ENCODE measurements around the gene ANO7.

Gene ANO7

DNA sequence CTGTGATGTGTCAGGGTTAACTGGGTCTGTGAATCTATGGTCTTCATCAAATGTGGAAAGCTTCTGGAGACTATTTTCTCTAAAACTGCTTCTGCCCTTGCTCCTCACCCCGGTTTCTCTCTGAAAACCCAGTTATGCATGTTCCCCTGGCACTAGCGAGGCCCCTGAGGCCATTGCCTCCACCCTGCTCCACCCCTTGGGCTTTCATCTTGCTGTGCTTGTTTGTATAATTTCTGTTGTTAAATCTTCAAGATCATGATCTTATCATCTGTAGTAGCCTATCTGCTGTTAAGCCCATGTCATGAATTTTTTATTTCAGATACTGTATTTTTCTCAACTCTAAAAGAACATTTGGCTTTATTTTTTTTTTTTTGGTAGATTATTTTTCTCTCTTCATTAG lies 14.9 kb upstream of the ANO7 start:
- H3K4me3 ChIP-seq, result no peak overlapping the region
- H3K27me3 ChIP-seq (ENCODE audit: low read depth), result no peaks in the 10 kb centered on the region
- DNase-seq (ENCODE audit: low spot score in 2 of 2), result no peak
- in situ Hi-C loops (cut with MboI; ENCODE audit: low sequenced_read_pairs), result no loop called here
- no peaks in the 10 kb centered on the region for H3K9me3 ChIP-seq
- no peaks in the 10 kb centered on the region for H3K4me1 ChIP-seq
- peaks cover 20% of the 10 kb centered on the region for H3K36me3 ChIP-seq (replicated peaks)

DNA sequence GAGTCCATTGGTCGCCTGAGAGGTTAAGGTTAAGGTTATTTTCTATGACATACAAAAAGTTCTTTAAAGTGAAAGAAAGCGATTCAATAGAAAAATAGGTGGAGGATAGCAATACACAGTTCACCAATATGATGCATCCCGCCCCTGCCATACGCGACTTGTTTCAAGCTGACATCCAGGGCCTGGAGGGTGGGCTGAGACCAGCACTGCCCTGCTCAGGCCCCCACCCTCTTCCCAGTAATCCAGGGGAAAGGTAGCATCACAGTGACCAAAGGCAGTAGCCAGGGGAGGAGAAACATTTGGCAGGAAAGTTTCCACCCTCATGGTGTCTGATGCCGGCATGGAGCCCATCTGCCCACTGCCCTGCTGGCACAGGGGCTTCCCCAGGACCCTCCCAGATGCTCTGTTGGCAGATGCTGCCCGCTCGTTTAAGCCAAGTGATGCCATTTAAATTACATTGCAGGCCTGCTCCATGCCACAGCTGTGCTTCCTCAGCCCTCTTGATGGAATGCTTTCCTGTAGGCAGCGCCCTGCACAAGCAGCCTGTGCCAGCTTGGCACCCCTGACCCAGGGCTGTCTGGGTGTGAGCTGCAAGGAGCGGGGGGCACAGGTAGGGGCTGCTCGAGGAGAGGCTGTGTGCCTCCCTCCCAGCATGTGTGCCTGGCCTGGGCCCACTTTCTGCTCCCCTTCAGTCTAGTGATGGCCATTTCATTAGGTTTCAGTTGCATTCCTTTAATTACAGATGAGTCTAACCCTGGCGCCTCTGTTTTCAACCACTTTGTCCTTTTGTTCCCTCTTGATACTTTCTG lies 10.7 kb upstream of the ANO7 start:
- H3K4me1 ChIP-seq, result no peaks in the 10 kb centered on the region
- no peak for DNase-seq (ENCODE audit: low spot score in 2 of 2)
- peaks cover 6% of the 10 kb centered on the region for H3K36me3 ChIP-seq (replicated peaks)
- no peaks in the 10 kb centered on the region for H3K27me3 ChIP-seq (ENCODE audit: low read depth)
- H3K4me3 ChIP-seq, result no peak overlapping the region
- H3K9me3 ChIP-seq, result no peaks in the 10 kb centered on the region
- in situ Hi-C loops (cut with MboI; ENCODE audit: low sequenced_read_pairs), result no loop called here

DNA sequence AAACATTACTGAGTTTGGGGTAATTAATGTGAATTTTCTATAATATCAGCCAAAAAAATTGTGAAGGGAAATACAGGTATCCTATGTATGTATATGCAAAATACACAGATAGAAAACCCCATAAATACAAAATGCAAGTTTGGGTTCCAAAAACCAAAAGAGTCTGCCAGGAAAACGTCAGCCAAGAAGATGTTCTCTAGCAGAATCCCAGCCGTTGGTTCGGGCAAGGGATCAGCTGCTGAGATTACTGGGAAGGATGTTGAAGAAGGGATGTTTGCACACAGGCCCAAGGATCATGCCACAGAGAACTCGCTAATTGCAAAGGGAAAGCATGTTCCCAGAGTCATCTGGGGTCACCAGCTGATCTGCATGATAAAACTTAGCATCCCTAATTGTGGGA lies 9.5 kb upstream of the ANO7 start:
- no peak for DNase-seq (ENCODE audit: low spot score in 2 of 2)
- Histone ChIP-seq H3K4me3 (no peak overlapping the region), H3K36me3 (replicated peaks) (peaks cover 6% of the 10 kb centered on the region), H3K4me1 (no peaks in the 10 kb centered on the region), H3K27me3 (ENCODE audit: low read depth) (no peaks in the 10 kb centered on the region), H3K9me3 (no peaks in the 10 kb centered on the region)
- in situ Hi-C loops (cut with MboI; ENCODE audit: low sequenced_read_pairs), result no loop called here

DNA sequence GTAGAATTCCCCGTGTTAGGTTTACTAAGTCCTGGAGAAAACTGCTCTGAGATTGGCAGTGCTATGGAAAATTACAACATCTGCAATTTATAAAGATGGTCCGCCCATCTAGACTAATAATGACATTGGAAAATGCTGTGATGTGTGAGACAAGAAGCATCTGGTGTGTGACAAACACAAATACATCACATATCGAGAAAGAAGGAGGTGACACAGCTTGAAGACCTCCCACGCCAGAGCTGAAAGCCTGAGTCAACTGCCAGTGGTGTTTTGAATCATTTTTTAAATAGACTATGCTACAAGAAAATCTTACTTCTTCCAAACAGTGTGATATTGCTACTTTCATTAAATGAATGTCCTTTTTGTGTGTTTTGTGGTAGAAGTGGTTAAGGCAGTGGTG lies 8.6 kb upstream of the ANO7 start:
- Histone ChIP-seq H3K27me3 (ENCODE audit: low read depth) (no peaks in the 10 kb centered on the region), H3K4me1 (no peaks in the 10 kb centered on the region), H3K36me3 (replicated peaks) (peaks cover 6% of the 10 kb centered on the region), H3K4me3 (no peak overlapping the region), H3K9me3 (no peaks in the 10 kb centered on the region)
- in situ Hi-C loops (cut with MboI; ENCODE audit: low sequenced_read_pairs), result no loop called here
- DNase-seq (ENCODE audit: low spot score in 2 of 2), result no peak

DNA sequence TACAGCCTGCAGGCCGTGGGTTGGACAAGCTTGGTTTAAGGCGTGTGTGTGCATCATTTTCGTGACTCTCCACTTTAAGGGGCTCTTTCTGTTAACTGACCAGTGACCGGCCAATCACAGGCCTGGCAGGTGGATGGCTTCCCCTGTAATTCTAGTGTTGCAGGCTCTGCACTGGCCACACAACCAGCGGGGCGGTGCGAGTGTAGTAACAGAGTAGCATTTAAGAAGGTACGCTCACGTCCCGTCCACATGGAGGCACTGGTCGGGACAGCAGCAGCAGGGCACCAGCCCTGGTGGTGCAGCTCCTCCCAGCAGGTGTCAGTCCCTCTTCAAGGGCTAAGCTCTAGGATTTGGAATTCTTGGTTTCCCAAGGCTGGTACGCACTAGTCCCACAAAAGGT lies 8.0 kb upstream of the ANO7 start:
- Histone ChIP-seq H3K36me3 (replicated peaks) (peaks cover 2% of the 10 kb centered on the region), H3K4me3 (no peak overlapping the region), H3K4me1 (no peaks in the 10 kb centered on the region), H3K27me3 (ENCODE audit: low read depth) (no peaks in the 10 kb centered on the region), H3K9me3 (no peaks in the 10 kb centered on the region)
- in situ Hi-C loops (cut with MboI; ENCODE audit: low sequenced_read_pairs), result no loop called here
- DNase-seq (ENCODE audit: low spot score in 2 of 2), result no peak

DNA sequence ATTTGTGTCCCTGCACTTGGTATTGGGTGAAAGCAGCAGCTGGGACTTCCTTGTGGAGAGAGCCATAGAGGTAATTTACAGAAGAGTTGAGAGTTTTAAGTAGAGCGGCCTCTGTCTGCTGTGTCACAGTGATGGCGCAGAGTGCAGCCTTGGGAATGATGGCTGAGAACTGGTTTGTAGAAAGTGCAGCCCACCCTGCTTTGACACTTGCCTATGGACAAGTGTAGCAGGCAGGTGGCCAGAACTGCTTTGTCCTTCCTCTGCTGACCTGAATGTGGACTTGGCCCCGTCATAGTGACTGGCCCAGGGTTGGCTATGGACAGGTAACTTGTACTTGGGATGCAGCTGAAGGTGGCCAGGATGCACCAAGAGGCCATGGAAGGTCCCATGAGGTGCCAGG lies 6.4 kb upstream of the ANO7 start:
- no peaks in the 10 kb centered on the region for H3K27me3 ChIP-seq (ENCODE audit: low read depth)
- peaks cover 2% of the 10 kb centered on the region; the same call in 1 of the 2 replicates for H3K36me3 ChIP-seq (replicated peaks)
- DNase-seq (ENCODE audit: low spot score in 2 of 2), result no peak
- in situ Hi-C loops (cut with MboI; ENCODE audit: low sequenced_read_pairs), result no loop called here
- H3K9me3 ChIP-seq, result no peaks in the 10 kb centered on the region
- H3K4me1 ChIP-seq, result no peaks in the 10 kb centered on the region
- no peak overlapping the region for H3K4me3 ChIP-seq

DNA sequence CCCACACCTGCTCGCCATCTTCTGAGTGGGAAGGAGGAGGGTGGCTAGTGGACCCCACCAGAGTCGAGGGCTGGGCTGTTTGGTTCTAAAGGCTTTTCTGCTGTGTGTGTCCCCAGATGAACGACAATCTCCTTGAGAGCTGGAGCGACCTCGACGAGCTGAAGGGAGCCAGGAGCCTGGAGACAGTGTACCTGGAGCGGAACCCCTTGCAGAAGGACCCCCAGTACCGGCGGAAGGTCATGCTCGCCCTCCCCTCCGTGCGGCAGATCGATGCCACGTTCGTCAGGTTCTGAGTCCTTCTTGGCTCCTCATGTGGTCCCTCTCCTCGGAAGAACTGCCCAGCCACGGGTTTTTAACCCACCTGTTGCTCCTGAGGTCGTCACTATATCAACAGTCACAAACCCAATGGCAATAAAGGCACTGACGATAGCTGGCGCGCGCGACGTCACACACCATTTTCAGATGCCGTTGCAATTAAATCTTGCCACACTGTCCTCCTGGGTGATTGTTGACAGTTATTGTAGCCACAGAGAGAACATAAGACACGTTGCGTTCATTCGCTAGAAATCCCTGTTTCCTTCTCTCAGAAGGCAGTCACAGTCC lies 5.8 kb upstream of the ANO7 start:
- in situ Hi-C loops (cut with MboI; ENCODE audit: low sequenced_read_pairs), result no loop called here
- Histone ChIP-seq H3K4me1 (no peaks in the 10 kb centered on the region), H3K9me3 (no peaks in the 10 kb centered on the region), H3K4me3 (no peak overlapping the region), H3K36me3 (replicated peaks) (peaks cover 2% of the 10 kb centered on the region; the same call in 1 of the 2 replicates), H3K27me3 (ENCODE audit: low read depth) (no peaks in the 10 kb centered on the region)
- no peak for DNase-seq (ENCODE audit: low spot score in 2 of 2)

DNA sequence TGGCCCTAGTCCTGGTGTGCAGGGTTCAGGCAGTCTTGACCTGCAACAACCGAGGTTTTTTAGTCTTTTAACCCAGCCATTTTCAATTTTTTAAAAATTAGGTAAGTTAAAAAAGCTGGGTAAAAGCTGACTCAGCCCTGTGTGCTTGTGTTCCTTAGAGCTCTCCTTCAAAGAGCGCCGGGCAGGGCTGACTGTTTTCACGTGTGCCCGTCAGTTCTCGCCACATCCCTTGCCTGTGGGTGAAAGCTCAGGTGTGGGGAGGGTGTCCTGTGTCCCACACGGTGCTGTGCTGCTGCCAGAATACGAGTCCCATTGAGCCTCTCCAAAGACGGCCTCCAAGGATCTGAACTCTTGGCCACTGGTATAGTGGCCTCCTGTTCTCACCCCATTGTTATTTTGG lies 5.3 kb upstream of the ANO7 start:
- peaks cover 2% of the 10 kb centered on the region; the same call in 1 of the 2 replicates for H3K36me3 ChIP-seq (replicated peaks)
- no peak overlapping the region for H3K4me3 ChIP-seq
- H3K9me3 ChIP-seq, result no peaks in the 10 kb centered on the region
- no peaks in the 10 kb centered on the region for H3K4me1 ChIP-seq
- no peaks in the 10 kb centered on the region for H3K27me3 ChIP-seq (ENCODE audit: low read depth)
- no peak for DNase-seq (ENCODE audit: low spot score in 2 of 2)
- in situ Hi-C loops (cut with MboI; ENCODE audit: low sequenced_read_pairs), result no loop called here

DNA sequence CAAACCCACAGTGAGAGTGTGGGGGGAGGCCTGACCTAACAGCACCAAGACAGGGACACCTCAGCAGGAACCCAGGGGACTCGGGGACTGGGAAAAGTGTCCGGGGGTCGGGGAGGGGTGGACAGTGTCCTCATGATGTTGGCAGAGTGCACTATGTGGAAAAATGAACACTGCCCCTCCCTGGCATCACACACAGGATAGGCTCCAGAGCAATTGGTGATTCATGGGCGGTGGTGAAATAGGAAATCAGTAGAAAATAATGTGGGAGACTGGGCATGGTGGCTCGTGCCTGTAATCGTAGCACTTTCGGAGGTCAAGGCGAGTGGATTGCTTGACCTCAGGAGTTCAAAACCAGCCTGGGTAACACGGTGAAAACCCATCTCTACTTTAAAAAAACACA lies 3.6 kb upstream of the ANO7 start:
- no peak for DNase-seq (ENCODE audit: low spot score in 2 of 2)
- Histone ChIP-seq H3K4me3 (no peak overlapping the region), H3K9me3 (no peaks in the 10 kb centered on the region), H3K27me3 (ENCODE audit: low read depth) (no peaks in the 10 kb centered on the region), H3K4me1 (no peaks in the 10 kb centered on the region), H3K36me3 (replicated peaks) (no peaks in the 10 kb centered on the region; the same call in 1 of the 2 replicates)
- in situ Hi-C loops (cut with MboI; ENCODE audit: low sequenced_read_pairs), result no loop called here

DNA sequence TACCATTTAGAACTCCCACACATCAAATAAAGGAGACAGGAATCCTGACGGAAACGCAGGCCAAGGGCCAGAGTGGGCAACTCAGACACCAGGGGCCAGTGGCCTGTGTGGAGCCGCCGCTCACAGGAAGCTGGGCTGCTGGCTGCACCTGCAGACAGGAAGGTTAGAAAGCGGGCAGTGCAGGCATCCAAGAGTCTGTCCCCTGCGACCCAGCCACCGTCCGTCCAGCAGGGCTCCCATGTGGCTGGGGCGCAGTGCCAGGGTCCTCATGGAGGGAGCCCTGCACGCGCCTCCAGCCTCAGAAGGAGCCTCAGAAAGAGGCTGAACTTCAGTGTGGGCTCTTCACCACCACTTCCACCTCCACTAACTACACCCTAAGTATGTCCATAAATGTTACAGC lies 2.5 kb upstream of the ANO7 start:
- Histone ChIP-seq H3K4me1 (no peaks in the 10 kb centered on the region), H3K4me3 (no peak overlapping the region), H3K9me3 (no peaks in the 10 kb centered on the region), H3K36me3 (replicated peaks) (no peaks in the 10 kb centered on the region; the same call in 1 of the 2 replicates), H3K27me3 (ENCODE audit: low read depth) (no peaks in the 10 kb centered on the region)
- DNase-seq (ENCODE audit: low spot score in 2 of 2), result no peak
- in situ Hi-C loops (cut with MboI; ENCODE audit: low sequenced_read_pairs), result no loop called here

DNA sequence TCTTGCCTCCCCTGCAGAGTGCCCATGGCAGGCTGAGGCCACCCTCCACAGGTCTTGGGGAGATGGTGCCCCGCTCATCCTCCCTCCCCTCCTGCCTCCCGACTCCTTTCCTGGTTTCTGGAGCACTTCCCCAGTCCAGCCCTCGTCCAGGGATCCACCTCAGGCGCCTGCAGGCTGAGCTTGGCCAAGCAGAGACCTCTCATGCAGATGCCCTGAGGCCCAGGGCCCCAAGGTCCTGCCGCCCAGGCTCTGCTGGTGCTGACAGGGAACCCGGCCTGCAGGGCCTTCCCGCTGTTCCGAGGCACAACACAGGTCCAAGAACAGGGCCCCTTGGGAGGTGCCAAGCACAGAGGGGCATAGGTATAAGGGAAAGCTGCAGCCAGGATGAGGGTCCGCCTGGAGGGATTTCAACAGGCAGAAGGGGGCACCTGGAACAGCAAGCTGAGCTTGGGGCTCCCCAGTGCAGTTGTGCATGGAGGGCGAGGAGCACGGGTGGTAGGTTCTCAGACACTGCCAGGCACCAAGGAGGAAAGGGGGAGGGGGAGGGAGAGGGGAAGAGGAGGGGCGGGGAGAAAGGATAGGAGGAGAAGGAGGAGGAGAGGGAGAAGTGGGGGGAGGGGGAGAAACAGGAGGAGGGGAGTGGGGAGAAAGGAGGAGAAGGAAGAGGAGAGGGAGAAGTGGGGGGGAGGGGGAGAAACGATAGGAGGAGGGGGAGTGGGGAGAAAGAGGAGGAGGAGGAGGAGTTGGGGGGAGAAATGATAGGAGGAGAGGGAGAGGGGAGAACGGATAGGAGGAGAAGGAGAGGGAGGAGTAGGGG lies 1.2 kb upstream of the ANO7 start:
- no peaks in the 10 kb centered on the region for H3K9me3 ChIP-seq
- H3K4me1 ChIP-seq, result no peaks in the 10 kb centered on the region
- H3K4me3 ChIP-seq, result no peak overlapping the region
- H3K36me3 ChIP-seq (replicated peaks), result no peaks in the 10 kb centered on the region; the same call in 1 of the 2 replicates
- no peak for DNase-seq (ENCODE audit: low spot score in 2 of 2)
- no peaks in the 10 kb centered on the region for H3K27me3 ChIP-seq (ENCODE audit: low read depth)
- in situ Hi-C loops (cut with MboI; ENCODE audit: low sequenced_read_pairs), result no loop called here

DNA sequence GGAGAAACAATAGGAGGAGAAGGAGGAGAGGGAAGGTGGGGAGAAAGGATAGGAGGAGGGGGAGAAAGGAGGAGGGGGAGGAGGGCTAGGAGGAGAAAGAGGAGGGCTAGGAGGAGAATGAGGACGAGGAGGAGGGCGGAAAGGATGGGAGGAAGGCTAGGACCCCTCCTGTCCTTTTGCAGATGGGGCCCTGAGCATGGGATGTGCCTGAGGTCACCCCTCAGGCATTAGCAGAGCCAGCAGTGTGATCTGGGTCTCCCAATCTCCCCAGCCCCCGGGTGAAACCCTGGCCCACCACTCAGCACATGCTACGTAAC lies 601 bp upstream of the ANO7 start:
- no peaks in the 10 kb centered on the region for H3K4me1 ChIP-seq

DNA sequence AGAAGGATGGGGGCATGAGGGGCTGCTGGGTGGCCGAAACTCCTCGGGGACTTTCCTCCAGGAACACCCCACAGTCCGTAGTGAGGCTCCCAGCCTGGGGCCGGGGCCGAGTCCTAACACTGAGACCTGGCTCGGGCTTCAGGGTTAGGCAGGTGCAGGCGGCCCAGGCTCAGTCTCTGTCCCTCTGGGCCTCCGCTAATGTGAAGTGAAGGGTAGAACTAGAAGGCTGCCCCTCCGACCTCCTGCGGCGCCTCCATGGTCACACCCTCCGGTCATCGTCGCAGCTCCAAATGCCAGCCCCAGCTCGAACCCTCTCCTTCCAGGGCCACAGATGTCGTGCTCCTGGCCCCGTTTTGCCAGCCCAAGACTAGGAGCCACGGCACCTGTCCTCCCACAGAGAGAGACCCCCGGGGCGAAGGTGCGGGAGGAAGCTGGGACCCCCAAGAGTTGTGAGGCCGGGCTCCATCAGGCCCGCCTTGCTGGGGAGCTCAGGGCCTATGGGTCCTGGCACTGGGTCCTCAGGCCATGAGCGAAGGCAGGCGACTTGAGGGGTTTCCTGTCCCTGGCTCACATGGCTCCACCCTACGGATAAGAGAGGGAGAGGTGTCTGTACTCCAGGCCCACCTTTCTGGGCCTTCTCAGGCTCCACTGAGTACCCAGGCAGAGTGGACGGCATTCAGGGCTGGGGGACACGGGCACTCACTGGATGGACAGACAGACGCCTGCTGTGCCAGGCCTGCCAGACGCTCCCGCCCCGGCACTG lies 797 bp downstream of the ANO7 start:
- H3K27me3 ChIP-seq (ENCODE audit: low read depth), result no peaks in the 10 kb centered on the region
- no peak for DNase-seq (ENCODE audit: low spot score in 2 of 2)
- H3K4me1 ChIP-seq, result no peaks in the 10 kb centered on the region
- in situ Hi-C loops (cut with MboI; ENCODE audit: low sequenced_read_pairs), result no loop called here
- no peaks in the 10 kb centered on the region for H3K36me3 ChIP-seq (replicated peaks)
- no peaks in the 10 kb centered on the region for H3K9me3 ChIP-seq
- H3K4me3 ChIP-seq, result no peak overlapping the region

More for the DNA sequence above, 601 bp upstream of the ANO7 start:
- Histone ChIP-seq H3K4me3 (no peak overlapping the region), H3K36me3 (replicated peaks) (no peaks in the 10 kb centered on the region; the same call in 1 of the 2 replicates), H3K27me3 (ENCODE audit: low read depth) (no peaks in the 10 kb centered on the region), H3K9me3 (no peaks in the 10 kb centered on the region)
- in situ Hi-C loops (cut with MboI; ENCODE audit: low sequenced_read_pairs), result no loop called here
- DNase-seq (ENCODE audit: low spot score in 2 of 2), result no peak
